Fibroblast of the aortic adventitia (primary cell): Measurements from ENCODE around the gene MTHFR. TPM values are rescaled to one million over a fixed set of nuclear protein-coding genes. Genes with fewer than 3 reads are reported as not detected.

Experiments used
- DNase-seq: peaks from one replicate; pipeline ENCODE4 v3.0.0-alpha.2; 2010; ENCODE audit warnings: low read depth
- H3K4me3 ChIP-seq: 2 replicates; pipeline ENCODE4 v1.5.1; 2011; ENCODE audit warnings: low read depth, mild to moderate bottlenecking, control low read depth, low read length, moderate library complexity
- total RNA-seq: library from RNA; depleted of rRNA; stranded (reverse); fragments of >200 nt; gene quantifications from 2 replicates; pipeline ENCODE4 v1.2.3, GENCODE V29; 2012; ENCODE audit warnings: low replicate concordance
- TF ChIP-seq, protein P1 (sequence below): IDR thresholded peaks from 2 replicates; pipeline ENCODE4 v1.5.1; 2011; ENCODE audit warnings: mild to moderate bottlenecking, low read length, control low read depth, inconsistent platforms; ENCODE audit not compliant: insufficient read depth

The MTHFR gene
- total RNA-seq, 1 donor, result 42.9 TPM

DNA sequence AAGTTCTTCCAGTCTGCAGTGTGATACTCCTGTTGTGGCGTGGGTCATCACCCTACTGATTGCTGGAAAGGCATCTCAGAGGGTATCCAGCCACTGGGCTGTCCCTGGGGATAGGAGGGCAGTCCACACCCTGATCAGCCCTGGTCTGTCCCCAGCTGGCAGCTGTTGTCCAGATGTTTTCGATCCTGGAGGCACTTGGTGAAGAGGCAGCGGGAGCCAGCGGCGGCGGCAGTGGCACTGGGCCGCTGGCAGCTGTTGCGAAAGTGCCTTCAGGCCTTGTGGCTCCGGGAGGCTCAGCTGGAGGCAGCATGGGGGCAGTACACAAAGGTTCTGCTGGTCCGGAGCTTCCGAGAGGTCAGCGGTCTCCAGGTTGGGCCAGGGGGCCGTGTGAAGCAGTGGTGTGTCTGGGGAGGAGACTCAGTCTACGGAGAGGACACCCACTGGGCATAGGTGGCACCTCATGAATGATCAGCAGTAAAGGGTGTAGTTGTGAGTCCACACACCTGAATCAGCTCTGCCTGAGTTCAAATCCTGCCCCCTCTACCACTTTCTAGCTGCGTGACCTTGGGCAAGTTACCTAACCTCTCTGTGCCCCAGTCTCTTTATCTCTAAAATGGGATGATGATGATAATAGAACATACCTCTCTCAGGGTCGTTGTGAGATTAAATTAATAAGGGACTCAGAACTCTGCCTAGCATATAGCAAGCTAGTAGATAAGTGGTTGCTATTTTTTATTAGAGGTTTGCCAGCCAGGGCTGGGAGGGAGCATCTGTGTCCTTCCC, 37.7 kb downstream of the MTHFR start:
- no peak for DNase-seq
- TF ChIP-seq, protein P1, sequence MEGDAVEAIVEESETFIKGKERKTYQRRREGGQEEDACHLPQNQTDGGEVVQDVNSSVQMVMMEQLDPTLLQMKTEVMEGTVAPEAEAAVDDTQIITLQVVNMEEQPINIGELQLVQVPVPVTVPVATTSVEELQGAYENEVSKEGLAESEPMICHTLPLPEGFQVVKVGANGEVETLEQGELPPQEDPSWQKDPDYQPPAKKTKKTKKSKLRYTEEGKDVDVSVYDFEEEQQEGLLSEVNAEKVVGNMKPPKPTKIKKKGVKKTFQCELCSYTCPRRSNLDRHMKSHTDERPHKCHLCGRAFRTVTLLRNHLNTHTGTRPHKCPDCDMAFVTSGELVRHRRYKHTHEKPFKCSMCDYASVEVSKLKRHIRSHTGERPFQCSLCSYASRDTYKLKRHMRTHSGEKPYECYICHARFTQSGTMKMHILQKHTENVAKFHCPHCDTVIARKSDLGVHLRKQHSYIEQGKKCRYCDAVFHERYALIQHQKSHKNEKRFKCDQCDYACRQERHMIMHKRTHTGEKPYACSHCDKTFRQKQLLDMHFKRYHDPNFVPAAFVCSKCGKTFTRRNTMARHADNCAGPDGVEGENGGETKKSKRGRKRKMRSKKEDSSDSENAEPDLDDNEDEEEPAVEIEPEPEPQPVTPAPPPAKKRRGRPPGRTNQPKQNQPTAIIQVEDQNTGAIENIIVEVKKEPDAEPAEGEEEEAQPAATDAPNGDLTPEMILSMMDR, result no peak
- H3K4me3 ChIP-seq, result no peak overlapping the region

DNA sequence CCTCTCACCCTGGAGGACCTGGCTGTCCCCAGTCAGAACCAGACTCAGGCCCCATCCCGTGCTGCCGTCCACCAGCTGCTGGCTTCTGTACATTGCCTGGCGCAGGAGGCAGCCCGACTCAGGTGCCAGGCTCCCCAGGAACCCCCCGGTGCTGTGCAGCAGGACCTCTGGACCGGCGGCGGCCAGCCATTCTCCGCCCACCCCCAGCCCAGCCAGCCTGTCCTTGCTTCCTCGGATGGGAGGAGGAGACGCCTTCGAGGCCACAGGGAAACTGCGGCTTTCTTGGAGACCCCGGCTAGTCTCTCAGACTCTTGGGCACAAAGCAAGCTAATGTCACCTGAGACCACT, 39.4 kb downstream of the MTHFR start:
- TF ChIP-seq, protein P1, result no peak
- DNase-seq, result no peak
- H3K4me3 ChIP-seq, result no peak overlapping the region

DNA sequence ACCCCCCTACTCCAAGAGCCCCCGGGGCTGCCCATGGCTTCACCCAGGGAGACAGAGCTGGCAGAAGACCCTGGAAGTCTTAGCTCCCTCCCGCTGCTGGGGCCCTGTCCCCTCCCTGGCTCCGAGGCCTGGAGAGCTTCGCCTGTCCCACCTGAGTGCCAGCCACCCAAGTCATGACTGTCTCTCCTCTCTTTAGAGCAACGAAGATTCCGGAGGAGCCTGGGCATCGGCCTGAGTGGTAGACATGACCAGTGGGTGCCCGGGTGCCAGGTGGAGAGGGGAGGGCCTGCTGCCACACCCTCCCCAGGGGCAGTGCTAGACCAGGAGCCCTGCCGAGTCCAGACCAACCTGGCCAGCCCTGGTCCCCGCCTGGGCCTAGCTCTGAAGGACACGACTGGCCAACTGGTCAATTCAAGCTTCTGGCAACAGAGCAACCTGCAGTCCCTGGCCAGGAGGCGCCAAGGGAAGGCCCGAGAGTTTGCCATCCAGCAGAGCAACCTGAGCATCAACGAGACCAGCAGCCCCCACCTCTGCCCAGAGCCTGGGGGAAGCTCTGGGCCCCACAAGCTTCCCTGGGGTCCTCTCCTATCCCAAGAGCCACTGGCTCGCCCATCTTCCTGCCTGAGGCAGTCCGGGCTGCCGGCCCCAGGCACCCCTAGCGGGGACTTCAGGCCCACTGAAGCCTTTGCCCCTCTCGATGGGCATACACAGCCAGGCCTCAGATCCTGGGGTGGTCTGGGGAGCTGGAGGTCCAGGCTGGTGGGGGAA, 39.9 kb downstream of the MTHFR start:
- H3K4me3 ChIP-seq, result no peak overlapping the region
- TF ChIP-seq, protein P1, result no peak
- DNase-seq, result no peak

DNA sequence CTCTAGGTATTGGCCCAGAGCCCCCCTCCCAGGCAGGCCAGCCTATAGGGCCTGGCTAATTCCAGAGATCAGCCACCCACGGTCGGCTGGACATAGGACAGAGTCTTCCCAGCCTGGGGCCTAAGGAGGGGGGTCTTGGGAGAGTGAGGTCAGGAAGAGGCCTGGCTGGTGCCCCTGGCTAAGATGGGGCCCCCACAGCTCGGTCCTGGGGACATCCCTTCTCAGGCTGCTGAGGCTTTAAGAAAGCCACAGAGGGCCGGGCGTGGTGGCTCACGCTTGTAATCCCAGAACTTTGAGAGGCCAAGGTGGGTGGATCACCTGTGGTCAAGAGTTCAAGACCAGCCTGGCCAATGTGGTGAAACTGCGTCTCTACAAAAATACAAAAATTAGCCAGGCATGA, 41.2 kb downstream of the MTHFR start:
- TF ChIP-seq, protein P1, result no peak
- H3K4me3 ChIP-seq, result no peak overlapping the region
- no peak for DNase-seq

DNA sequence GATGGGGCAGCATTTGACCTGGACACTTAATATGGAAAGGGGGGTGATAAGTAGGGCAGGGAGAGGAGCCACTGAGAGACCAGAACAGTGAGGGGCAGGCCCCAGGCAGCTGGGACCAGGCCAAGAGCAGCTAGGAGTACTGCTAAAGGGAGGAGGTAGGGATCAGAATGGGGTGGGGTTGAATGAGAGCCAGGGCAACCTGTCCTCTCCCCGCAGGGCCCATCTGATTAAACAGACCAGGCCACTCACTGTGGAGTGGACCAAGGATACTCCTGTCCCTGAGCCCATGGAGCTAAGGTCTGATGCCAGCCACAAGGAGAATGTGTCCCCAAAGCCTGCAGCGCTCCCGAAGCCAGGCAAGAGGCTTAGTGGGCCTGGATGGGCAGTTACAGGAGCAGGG, 41.6 kb downstream of the MTHFR start:
- TF ChIP-seq, protein P1, result no peak
- no peak overlapping the region for H3K4me3 ChIP-seq
- DNase-seq, result no peak

DNA sequence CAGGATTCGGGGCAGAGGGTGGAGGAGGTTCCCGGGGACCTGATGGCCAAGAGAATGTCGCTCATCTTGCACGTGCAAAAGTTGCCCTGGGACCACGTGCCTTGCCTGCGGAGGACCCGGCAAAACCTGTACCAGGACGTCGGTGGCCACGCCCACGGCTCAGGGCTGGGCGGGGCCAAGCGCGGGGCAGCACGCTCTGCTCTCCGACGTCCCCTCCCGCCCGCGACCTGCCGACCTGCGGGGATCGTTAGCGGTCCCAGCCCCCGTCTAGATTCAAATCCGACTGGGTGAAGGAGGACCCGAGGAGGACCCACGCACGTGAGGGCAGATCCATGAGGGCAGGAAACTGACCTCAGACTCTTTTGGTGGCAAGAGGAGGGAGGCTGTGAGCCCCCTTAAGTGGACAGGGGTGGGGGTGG, 43.8 kb downstream of the MTHFR start, which contains the start of gene C1orf167:
TSS of gene C1orf167 (plus strand) at position 206 of the 419 bp plus-strand sequence. CDS start 2,208 bp downstream, outside the sequence.
- no peak for DNase-seq
- H3K4me3 ChIP-seq, result no peak within 1 kb of the TSS
- TF ChIP-seq, protein P1, result no peak
